GM23338 (cell line): ENCODE data around the gene FGFR3.
A peak's percentile ranks its signal among the peaks of the same experiment; 100 is the strongest.

Source experiments
- CREB1 ChIP-seq: fragments of 250-450 bp; sonication (Bioruptor Pico); IDR thresholded peaks from 2 replicates; pipeline ENCODE4 v1.5.0; 2020; ENCODE audit warnings: low read depth, mild to moderate bottlenecking, moderate library complexity
- CTCF ChIP-seq, 2 experiments: fragments of 200-600 bp in 1 of 2; sonication (generic) in 1 of 2; conservative IDR thresholded peaks; 2 replicates each; pipeline versions ENCODE4 v1.5.1 to v1.6.1; 2016 to 2017; ENCODE audit warnings: antibody characterized with exemption in 2 of 2, low read depth in 2 of 2, mild to moderate bottlenecking in 2 of 2, moderate library complexity in 1 of 2
- ETS1 ChIP-seq: IDR thresholded peaks from 2 replicates; pipeline ENCODE4 v1.6.1; 2016; ENCODE audit warnings: antibody characterized with exemption
- EZH2 ChIP-seq: fragments of 200-600 bp; sonication (generic); IDR thresholded peaks from one replicate; pipeline ENCODE4 v1.8.0; 2017; ENCODE audit warnings: antibody characterized with exemption, mild to moderate bottlenecking, low read depth; ENCODE audit not compliant: unreplicated experiment
- JUNB ChIP-seq: IDR thresholded peaks from one replicate; pipeline ENCODE4 v1.6.1; 2016; ENCODE audit warnings: antibody characterized with exemption; ENCODE audit not compliant: unreplicated experiment
- POLR2AphosphoS5 ChIP-seq: IDR thresholded peaks from 2 replicates; pipeline ENCODE4 v1.6.1; 2016; ENCODE audit warnings: antibody characterized with exemption, low read depth
- REST ChIP-seq: IDR thresholded peaks from one replicate; pipeline ENCODE4 v1.6.1; 2018; ENCODE audit warnings: antibody characterized with exemption; ENCODE audit not compliant: unreplicated experiment
- STAT1 ChIP-seq: IDR thresholded peaks from one replicate; pipeline ENCODE4 v1.6.1; 2016; ENCODE audit warnings: antibody characterized with exemption; ENCODE audit not compliant: unreplicated experiment
- ZNF331 ChIP-seq: fragments of 250-450 bp; sonication (Bioruptor Pico); IDR thresholded peaks from 2 replicates; pipeline ENCODE4 v1.5.0; 2020; ENCODE audit warnings: low read depth, mild to moderate bottlenecking, moderate library complexity

GRCh38 chr4:1802720-1803522, 9.8 kb downstream of the FGFR3 start:
- TF ChIP-seq CTCF (conservative IDR thresholded peaks at IDR 0.05; ENCODE audit: low read depth in 2 of 2) (peak in 1 of 2 experiments; percentile 52; a peak in 2 of 4 replicates), STAT1 (no peak), ZNF331 (no peak), REST (no peak), POLR2AphosphoS5 (no peak), EZH2 (no peak), CREB1 (no peak), JUNB (no peak), ETS1 (no peak)
